ENCODE results near the gene SLC15A1.

DNA sequence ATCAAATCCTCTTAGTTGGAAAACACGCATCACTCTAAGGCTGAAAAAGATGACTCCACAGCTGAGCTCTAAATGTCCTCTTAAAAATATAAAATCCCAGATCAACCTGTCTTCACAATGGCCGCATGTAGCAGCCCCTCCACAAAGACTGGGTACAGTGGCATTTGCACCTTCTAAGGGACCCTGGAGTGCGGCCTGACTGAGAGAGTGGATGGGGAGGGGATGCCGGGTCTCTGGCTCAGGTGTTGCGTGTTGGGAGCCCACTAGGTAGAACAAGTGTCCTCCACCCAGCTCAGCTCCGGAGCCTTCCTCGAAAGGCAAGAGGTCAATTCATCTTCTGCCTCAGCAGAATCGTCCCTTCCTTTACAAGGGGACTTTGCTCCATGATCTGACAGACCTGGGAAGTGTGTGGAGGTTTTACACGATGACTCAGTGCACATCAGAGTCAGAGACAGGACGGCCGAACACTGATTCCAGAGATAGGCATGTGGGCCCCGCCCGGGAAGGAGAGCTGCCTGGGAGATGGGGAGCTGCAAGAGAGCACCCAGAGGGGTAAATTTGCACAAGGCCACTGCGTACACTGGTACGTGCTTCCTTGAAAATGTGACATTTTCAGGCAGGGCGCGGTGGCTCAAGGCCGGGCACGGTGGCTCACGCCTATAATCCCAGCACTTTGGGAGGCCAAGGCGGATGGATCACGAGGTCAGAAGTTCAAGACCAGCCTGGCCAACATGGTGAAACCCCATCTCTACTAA is 23.5 kb upstream of the SLC15A1 start:
- TF ChIP-seq, protein P1, sequence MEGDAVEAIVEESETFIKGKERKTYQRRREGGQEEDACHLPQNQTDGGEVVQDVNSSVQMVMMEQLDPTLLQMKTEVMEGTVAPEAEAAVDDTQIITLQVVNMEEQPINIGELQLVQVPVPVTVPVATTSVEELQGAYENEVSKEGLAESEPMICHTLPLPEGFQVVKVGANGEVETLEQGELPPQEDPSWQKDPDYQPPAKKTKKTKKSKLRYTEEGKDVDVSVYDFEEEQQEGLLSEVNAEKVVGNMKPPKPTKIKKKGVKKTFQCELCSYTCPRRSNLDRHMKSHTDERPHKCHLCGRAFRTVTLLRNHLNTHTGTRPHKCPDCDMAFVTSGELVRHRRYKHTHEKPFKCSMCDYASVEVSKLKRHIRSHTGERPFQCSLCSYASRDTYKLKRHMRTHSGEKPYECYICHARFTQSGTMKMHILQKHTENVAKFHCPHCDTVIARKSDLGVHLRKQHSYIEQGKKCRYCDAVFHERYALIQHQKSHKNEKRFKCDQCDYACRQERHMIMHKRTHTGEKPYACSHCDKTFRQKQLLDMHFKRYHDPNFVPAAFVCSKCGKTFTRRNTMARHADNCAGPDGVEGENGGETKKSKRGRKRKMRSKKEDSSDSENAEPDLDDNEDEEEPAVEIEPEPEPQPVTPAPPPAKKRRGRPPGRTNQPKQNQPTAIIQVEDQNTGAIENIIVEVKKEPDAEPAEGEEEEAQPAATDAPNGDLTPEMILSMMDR (IDR thresholded peaks at IDR 0.05) = no peak
- TF ChIP-seq POLR2A (IDR thresholded peaks at IDR 0.05) = no peak
